ENCODE measurements around the gene PMFBP1. TPM values are rescaled to one million over a fixed set of nuclear protein-coding genes. Genes with fewer than 3 reads are reported as not detected.

The PMFBP1 gene
- total and polyA plus RNA-seq, 11 donors, result 0.09 to 0.77 (median 0.12) TPM; not detected in 4

DNA sequence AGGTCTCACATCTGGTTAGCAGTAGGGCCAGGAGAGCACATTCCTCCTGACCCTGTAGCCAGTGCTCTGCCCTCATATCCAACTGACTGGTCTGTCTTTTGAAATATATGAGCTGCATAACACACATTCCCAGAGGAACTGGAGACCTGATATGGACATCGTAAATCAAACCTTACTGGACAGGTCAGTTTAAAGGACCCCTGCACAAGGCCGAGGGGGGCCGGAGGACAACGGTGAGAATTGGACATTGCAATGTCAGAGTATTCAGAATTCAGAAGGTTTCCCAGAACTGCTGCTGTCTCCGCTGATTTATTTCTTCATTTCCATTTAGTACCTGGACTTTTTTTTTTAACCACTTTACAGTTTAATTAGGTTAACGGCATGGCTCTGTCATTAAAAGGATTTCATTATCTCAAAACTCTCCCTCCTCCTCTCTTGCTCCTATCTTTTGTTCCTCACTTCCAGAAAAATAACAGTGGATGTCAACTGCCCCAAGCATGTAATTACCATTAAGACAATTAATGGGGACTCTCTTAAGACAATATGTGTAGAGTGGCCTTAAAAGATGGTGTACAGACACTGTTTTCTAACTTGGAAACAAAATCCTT lies 4.9 kb downstream of the PMFBP1 start:
- intact Hi-C loops (cut with DNase I), result no loop called here
- H3K36me3 ChIP-seq, result no peaks in the 10 kb centered on the region

DNA sequence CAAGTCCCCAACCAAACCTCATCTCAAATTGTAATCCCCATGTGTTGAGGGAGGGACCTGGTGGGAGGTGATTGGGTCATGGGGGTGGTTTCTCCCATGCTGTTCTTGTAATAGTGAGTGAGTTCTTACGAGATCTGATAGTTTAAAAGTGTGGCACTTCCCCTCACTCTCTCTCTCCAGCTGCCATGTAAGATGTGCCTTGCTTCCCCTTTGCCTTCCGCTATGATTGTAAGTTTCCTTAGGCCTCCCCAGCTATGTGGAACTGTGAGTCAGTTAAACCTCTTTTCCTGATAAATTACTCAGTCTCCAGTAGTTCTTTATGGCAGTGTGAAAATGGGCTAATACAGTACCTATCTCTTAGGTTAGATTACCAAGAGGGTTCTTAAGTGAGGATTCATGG lies 5.8 kb downstream of the PMFBP1 start:
- no peak overlapping the region for H3K4me3 ChIP-seq
- intact Hi-C loops (cut with DNase I), result no loop called here
- WGBS, 4 donors, result 80 to 88% (median 83%) methylated on average over 2 of the region's 2 CpGs
- no peak for TF ChIP-seq POLR2A (IDR thresholded peaks at IDR 0.05)
- TF ChIP-seq, protein P1, sequence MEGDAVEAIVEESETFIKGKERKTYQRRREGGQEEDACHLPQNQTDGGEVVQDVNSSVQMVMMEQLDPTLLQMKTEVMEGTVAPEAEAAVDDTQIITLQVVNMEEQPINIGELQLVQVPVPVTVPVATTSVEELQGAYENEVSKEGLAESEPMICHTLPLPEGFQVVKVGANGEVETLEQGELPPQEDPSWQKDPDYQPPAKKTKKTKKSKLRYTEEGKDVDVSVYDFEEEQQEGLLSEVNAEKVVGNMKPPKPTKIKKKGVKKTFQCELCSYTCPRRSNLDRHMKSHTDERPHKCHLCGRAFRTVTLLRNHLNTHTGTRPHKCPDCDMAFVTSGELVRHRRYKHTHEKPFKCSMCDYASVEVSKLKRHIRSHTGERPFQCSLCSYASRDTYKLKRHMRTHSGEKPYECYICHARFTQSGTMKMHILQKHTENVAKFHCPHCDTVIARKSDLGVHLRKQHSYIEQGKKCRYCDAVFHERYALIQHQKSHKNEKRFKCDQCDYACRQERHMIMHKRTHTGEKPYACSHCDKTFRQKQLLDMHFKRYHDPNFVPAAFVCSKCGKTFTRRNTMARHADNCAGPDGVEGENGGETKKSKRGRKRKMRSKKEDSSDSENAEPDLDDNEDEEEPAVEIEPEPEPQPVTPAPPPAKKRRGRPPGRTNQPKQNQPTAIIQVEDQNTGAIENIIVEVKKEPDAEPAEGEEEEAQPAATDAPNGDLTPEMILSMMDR (IDR thresholded peaks at IDR 0.05), result no peak
- H3K27ac ChIP-seq, result no peak overlapping the region
- no peaks in the 10 kb centered on the region for H3K4me1 ChIP-seq
- H3K27me3 ChIP-seq, result peaks cover 0 to 22% (median 0%) of the 10 kb centered on the region in 9 donors
- no peaks in the 10 kb centered on the region for H3K36me3 ChIP-seq
- DNase-seq, result no peak
- ATAC-seq, result no peak
- H3K9me3 ChIP-seq, result no peaks in the 10 kb centered on the region

More for the DNA sequence above, 4.9 kb downstream of the PMFBP1 start:
- DNase-seq, result no peak
- 76 to 88% (median 84%) methylated on average over 6 of the region's 6 CpGs for WGBS, 4 donors
- H3K4me1 ChIP-seq, result peaks cover 0 to 6% (median 0%) of the 10 kb centered on the region in 12 donors
- ATAC-seq, result no peak
- peaks cover 0 to 23% (median 0%) of the 10 kb centered on the region in 9 donors for H3K27me3 ChIP-seq
- TF ChIP-seq, protein P1 (IDR thresholded peaks at IDR 0.05), result no peak
- TF ChIP-seq POLR2A (IDR thresholded peaks at IDR 0.05), result no peak
- H3K9me3 ChIP-seq, result no peaks in the 10 kb centered on the region
- no peak overlapping the region for H3K4me3 ChIP-seq
- no peak overlapping the region for H3K27ac ChIP-seq

DNA sequence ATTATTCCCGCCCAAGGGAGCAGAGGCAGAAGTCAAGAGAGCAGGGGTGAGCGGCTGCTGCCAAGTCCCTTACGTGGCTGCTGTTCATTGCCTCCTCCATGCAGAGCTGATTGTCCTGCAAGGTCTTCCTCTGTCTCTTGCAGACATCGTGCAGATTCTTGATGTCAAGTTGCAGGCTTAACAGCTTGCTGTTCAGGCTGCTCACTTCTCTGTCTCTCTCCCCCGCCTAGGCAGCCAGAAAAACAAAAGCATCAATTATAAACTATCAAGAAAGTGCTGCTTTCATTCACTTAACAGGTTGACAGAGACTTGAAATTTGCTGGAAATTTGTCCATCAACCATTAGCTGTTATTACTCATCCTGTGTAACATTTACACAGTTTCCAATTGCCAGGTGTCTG lies 7.3 kb downstream of the PMFBP1 start:
- TF ChIP-seq POLR2A (IDR thresholded peaks at IDR 0.05), result no peak
- TF ChIP-seq, protein P1 (IDR thresholded peaks at IDR 0.05), result no peak
- H3K36me3 ChIP-seq, result no peaks in the 10 kb centered on the region
- no peak overlapping the region for H3K27ac ChIP-seq
- no peak overlapping the region for H3K4me3 ChIP-seq
- WGBS, 4 donors, result 54 to 75% (median 62%) methylated on average over 5 of the region's 5 CpGs
- H3K9me3 ChIP-seq, result no peaks in the 10 kb centered on the region
- H3K4me1 ChIP-seq, result no peaks in the 10 kb centered on the region
- no peak for DNase-seq
- H3K27me3 ChIP-seq, result peaks cover 0 to 12% (median 0%) of the 10 kb centered on the region in 9 donors
- no peak for ATAC-seq
- intact Hi-C loops (cut with DNase I), result no loop called here

DNA sequence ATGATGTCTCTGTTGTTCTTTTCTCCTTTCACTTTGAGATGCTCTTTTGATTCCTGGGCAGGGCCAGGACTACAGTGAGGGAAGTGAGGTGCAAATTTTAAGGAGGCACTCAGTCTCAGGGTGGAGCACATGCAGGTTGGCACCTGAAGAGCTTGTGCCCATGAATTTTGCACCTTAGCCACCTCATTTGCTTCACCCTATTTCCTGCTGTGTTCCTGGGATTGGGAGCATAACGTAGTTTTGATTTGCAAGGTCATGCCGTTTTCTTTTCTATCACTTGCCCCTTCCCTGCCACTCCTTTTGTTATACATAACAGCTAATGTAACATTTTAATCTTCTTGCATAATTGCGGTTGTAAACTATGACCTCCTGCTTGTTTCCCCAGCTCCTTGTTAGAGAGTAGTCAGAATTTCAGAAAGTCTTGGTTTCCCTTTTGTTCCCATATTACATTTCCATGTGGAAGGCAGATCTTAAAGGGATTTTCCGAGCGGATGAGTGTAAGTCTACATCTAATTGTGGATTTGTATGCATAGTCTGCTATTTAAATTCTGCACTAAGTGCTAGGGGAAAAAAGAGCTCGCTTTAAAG lies 9.8 kb downstream of the PMFBP1 start:
- Histone ChIP-seq H3K27me3 (peaks cover 0 to 12% (median 0%) of the 10 kb centered on the region in 9 donors), H3K27ac (no peak overlapping the region), H3K4me1 (no peaks in the 10 kb centered on the region), H3K4me3 (no peak overlapping the region), H3K9me3 (no peaks in the 10 kb centered on the region), H3K36me3 (no peaks in the 10 kb centered on the region)
- DNase-seq (no peak), ATAC-seq (no peak)
- WGBS, 4 donors, result 56 to 68% (median 65%) methylated on average over 6 of the region's 6 CpGs
- TF ChIP-seq, protein P1 (IDR thresholded peaks at IDR 0.05), result no peak
- no peak for TF ChIP-seq POLR2A (IDR thresholded peaks at IDR 0.05)
- intact Hi-C loops (cut with DNase I), result no loop called here

Data from heart left ventricle (tissue), 16 donors.